Measurements from ENCODE around the gene DGKZ.

Gene DGKZ

DNA sequence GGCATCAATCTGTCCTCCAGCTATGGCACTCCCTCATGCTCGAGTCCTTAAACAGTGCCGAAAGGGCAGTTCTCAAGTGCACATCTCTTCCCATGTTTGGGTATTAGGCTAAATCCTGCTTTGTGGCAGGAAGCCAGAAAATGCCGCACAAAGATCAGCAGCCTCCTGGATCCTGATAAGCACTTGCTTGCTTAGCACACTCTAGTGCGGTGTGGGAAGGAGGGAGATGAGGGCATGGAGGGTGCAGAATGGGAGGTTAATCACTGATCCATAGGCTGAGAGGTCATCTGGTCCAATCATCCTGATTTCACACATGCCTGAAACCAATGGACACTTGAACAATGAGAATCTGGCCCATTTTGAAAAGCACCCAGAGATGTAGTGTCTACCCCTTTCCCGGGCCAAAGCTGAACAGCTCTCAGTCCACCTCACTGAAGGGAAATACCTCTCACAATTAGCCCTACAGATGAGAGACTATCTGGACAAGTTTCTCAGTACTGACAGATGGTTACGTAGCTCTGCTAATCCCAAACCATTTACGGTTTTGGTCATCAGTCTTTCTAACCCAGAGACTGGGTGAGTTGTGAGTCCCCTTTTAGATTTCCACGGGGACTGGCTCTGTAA, 74.1 kb downstream of the DGKZ start:
- no peaks in the 10 kb centered on the region for H3K27me3 ChIP-seq
- TF ChIP-seq, protein P1, sequence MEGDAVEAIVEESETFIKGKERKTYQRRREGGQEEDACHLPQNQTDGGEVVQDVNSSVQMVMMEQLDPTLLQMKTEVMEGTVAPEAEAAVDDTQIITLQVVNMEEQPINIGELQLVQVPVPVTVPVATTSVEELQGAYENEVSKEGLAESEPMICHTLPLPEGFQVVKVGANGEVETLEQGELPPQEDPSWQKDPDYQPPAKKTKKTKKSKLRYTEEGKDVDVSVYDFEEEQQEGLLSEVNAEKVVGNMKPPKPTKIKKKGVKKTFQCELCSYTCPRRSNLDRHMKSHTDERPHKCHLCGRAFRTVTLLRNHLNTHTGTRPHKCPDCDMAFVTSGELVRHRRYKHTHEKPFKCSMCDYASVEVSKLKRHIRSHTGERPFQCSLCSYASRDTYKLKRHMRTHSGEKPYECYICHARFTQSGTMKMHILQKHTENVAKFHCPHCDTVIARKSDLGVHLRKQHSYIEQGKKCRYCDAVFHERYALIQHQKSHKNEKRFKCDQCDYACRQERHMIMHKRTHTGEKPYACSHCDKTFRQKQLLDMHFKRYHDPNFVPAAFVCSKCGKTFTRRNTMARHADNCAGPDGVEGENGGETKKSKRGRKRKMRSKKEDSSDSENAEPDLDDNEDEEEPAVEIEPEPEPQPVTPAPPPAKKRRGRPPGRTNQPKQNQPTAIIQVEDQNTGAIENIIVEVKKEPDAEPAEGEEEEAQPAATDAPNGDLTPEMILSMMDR (IDR thresholded peaks at IDR 0.05) = no peak
- H3K36me3 ChIP-seq = peaks cover 32% of the 10 kb centered on the region
- H3K4me1 ChIP-seq (ENCODE audit: control insufficient read depth in 1 of 2, insufficient read depth in 1 of 2, low read depth in 1 of 2, low read length in 1 of 2) = no peaks in the 10 kb centered on the region
- no peak overlapping the region for H3K27ac ChIP-seq
- H3K9me3 ChIP-seq = no peaks in the 10 kb centered on the region
- no peak overlapping the region for H3K4me3 ChIP-seq (ENCODE audit: low read depth in 1 of 2, low read length in 1 of 2)

DNA sequence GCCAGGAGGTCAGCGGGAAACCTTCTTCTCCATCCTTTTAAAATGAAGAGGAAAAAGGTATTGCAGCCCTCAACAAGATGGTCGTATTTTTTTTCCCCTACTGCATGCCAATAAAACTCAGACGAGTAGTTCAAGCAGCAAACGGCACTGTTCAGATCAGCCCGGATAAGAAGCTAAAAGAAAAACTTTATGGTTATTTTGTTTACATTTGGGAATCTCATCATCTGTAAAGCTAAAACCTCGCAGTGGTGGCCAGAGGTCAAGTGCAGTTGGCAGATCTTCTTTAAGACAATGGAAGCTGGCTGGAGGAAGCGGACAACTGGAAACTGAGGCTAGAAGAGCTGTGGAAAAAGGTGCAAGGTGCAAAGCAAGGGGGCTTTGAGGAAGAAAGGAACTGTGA, 75.3 kb downstream of the DGKZ start:
- H3K4me3 ChIP-seq (ENCODE audit: low read depth in 1 of 2, low read length in 1 of 2) = no peak overlapping the region
- no peaks in the 10 kb centered on the region for H3K9me3 ChIP-seq
- no peaks in the 10 kb centered on the region for H3K27me3 ChIP-seq
- no peak overlapping the region for H3K27ac ChIP-seq
- TF ChIP-seq, protein P1 (IDR thresholded peaks at IDR 0.05) = no peak
- no peaks in the 10 kb centered on the region for H3K4me1 ChIP-seq (ENCODE audit: control insufficient read depth in 1 of 2, insufficient read depth in 1 of 2, low read depth in 1 of 2, low read length in 1 of 2)
- peaks cover 27% of the 10 kb centered on the region for H3K36me3 ChIP-seq

GRCh38 chr11:46426233-46426991, 79.1 kb downstream of the DGKZ start:
- Histone ChIP-seq H3K4me3 (ENCODE audit: low read depth in 1 of 2, low read length in 1 of 2) (no peak overlapping the region), H3K27ac (no peak overlapping the region)
- TF ChIP-seq, protein P1 (IDR thresholded peaks at IDR 0.05) = no peak

DNA sequence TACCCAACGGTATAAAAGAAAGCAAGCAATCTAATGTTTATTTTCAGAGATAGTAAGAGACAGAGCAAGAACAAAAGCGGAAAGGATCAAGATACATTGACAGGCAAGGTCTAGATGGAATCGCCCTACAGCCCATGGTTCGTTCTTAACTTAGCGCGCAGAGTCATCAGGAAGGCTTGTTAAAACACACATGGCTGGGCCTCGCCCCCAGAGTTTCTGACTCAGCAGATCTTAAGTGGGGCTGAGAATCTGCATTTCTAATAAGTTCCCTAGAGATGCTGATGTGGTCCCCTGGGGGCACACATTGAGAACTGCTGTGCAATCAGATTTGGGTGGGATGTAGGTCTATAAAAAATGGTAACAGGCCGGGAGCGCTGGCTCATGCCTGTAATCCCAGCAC, 80.1 kb downstream of the DGKZ start:
- no peaks in the 10 kb centered on the region for H3K9me3 ChIP-seq
- H3K27me3 ChIP-seq = no peaks in the 10 kb centered on the region
- H3K4me1 ChIP-seq (ENCODE audit: control insufficient read depth in 1 of 2, insufficient read depth in 1 of 2, low read depth in 1 of 2, low read length in 1 of 2) = no peaks in the 10 kb centered on the region
- H3K36me3 ChIP-seq = peaks cover 39% of the 10 kb centered on the region
- no peak overlapping the region for H3K4me3 ChIP-seq (ENCODE audit: low read depth in 1 of 2, low read length in 1 of 2)
- no peak overlapping the region for H3K27ac ChIP-seq
- TF ChIP-seq, protein P1 (IDR thresholded peaks at IDR 0.05) = no peak

More at GRCh38 chr11:46426233-46426991, 79.1 kb downstream of the DGKZ start:
- Histone ChIP-seq H3K4me1 (ENCODE audit: control insufficient read depth in 1 of 2, insufficient read depth in 1 of 2, low read depth in 1 of 2, low read length in 1 of 2) (no peaks in the 10 kb centered on the region), H3K36me3 (peaks cover 40% of the 10 kb centered on the region), H3K27me3 (no peaks in the 10 kb centered on the region), H3K9me3 (no peaks in the 10 kb centered on the region)

- no peak overlapping the region for H3K4me3 ChIP-seq (ENCODE audit: low read depth in 1 of 2, low read length in 1 of 2)
- peaks cover 53% of the 10 kb centered on the region for H3K36me3 ChIP-seq
- H3K27ac ChIP-seq = no peak overlapping the region
- no peaks in the 10 kb centered on the region for H3K4me1 ChIP-seq (ENCODE audit: control insufficient read depth in 1 of 2, insufficient read depth in 1 of 2, low read depth in 1 of 2, low read length in 1 of 2)
- no peaks in the 10 kb centered on the region for H3K27me3 ChIP-seq
- TF ChIP-seq, protein P1 (IDR thresholded peaks at IDR 0.05) = no peak
- no peaks in the 10 kb centered on the region for H3K9me3 ChIP-seq
These were observed 82.5 kb downstream of the DGKZ start for GRCh38 chr11:46429717-46430116.
